Measurements from ENCODE around the gene RAD51D.

DNA sequence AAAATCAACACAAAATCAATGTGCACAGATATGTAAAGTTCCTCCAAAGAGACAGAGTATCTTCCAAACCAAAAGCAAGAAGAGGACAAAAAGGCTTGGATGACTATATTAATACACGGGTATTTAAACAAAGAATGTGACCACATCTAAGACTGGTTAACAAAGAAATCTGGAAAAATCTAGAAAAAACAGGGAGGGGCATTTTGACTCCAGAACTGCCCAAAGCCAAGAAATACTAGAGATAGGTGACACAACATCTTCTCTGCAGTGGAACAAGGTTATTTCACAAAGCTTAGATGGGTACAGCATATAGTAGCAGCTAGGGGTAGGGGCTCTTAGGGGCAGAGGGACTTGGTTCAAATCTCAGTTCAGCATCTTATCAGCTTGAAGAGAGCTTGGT is 66.5 kb downstream of the RAD51D start:
- TF ChIP-seq, protein P1, sequence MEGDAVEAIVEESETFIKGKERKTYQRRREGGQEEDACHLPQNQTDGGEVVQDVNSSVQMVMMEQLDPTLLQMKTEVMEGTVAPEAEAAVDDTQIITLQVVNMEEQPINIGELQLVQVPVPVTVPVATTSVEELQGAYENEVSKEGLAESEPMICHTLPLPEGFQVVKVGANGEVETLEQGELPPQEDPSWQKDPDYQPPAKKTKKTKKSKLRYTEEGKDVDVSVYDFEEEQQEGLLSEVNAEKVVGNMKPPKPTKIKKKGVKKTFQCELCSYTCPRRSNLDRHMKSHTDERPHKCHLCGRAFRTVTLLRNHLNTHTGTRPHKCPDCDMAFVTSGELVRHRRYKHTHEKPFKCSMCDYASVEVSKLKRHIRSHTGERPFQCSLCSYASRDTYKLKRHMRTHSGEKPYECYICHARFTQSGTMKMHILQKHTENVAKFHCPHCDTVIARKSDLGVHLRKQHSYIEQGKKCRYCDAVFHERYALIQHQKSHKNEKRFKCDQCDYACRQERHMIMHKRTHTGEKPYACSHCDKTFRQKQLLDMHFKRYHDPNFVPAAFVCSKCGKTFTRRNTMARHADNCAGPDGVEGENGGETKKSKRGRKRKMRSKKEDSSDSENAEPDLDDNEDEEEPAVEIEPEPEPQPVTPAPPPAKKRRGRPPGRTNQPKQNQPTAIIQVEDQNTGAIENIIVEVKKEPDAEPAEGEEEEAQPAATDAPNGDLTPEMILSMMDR (IDR thresholded peaks at IDR 0.05): no peak
- no peak for TF ChIP-seq POLR2A (IDR thresholded peaks at IDR 0.05)

Data from heart left ventricle (tissue), 13 donors.